ENCODE measurements around the gene ABHD15.

- TF ChIP-seq REST (IDR thresholded peaks at IDR 0.05; ENCODE audit: low read depth) (no peak), EP300 (IDR thresholded peaks at IDR 0.05; ENCODE audit: borderline replicate concordance) (no peak), CEBPB (IDR thresholded peaks at IDR 0.05) (no peak), NFIC (IDR thresholded peaks at IDR 0.05) (no peak), TAF1 (IDR thresholded peaks at IDR 0.05; ENCODE audit: low read depth) (no peak), MAX (IDR thresholded peaks at IDR 0.05) (no peak)
These were observed 42.1 kb downstream of the ABHD15 start for GRCh38 chr17:29524692-29525091.
